Spleen (tissue), 7 donors: ENCODE data around the gene EDDM3A.

Experiments
- POLR2A ChIP-seq, 3 donors: fragments of 450-650 bp; IDR thresholded peaks; one replicate each; pipeline ENCODE4 v1.5.1; 2017; ENCODE audit warnings: antibody characterized with exemption in 3 of 3, mild to moderate bottlenecking in 1 of 3
- TF ChIP-seq, protein P1 (sequence below), 11 experiments: fragments of 200-600 bp in 7 of 11; fragments of 450-650 bp in 4 of 11; sonication (generic) in 4 of 11; IDR thresholded peaks in 8 of 11; conservative IDR thresholded peaks in 3 of 11; 1 replicate in 7 of 11; 2 replicates in 4 of 11; pipeline versions ENCODE4 v1.4.0 to v1.8.0; 2016 to 2021; ENCODE audit warnings: antibody characterized with exemption in 11 of 11, inconsistent platforms in 4 of 11, mild to moderate bottlenecking in 1 of 11
- donor health status: DM: no; HTN: no; CAD: no; lungs with moderate emphysema.
- donor health status: DM: no; HTN: no; CAD: no.
- donor health status: DM: no; HTN: no; CAD: no.

DNA sequence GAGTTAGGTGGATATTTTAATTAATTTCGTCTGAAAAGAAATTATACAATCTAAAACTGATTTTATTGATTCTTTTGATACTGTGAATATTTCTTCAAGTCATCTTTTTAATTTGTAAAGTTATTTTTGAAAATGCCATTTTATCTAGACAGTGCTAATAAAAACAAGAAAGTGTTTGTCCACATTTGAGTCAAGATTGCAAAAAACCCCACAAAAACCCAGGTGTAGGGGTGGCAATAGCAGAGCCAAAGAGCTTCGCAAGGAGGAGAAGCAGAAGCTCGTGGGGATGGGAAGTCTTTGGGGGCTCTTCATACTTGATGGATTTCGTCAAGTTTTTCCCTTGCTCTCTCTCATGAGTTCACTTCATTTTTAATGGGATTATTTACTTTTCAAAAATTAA is 41.3 kb downstream of the EDDM3A start:
- TF ChIP-seq POLR2A (IDR thresholded peaks at IDR 0.05): no peak
- TF ChIP-seq, protein P1, sequence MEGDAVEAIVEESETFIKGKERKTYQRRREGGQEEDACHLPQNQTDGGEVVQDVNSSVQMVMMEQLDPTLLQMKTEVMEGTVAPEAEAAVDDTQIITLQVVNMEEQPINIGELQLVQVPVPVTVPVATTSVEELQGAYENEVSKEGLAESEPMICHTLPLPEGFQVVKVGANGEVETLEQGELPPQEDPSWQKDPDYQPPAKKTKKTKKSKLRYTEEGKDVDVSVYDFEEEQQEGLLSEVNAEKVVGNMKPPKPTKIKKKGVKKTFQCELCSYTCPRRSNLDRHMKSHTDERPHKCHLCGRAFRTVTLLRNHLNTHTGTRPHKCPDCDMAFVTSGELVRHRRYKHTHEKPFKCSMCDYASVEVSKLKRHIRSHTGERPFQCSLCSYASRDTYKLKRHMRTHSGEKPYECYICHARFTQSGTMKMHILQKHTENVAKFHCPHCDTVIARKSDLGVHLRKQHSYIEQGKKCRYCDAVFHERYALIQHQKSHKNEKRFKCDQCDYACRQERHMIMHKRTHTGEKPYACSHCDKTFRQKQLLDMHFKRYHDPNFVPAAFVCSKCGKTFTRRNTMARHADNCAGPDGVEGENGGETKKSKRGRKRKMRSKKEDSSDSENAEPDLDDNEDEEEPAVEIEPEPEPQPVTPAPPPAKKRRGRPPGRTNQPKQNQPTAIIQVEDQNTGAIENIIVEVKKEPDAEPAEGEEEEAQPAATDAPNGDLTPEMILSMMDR (IDR thresholded peaks at IDR 0.05 in 8 of 11, conservative IDR thresholded peaks at IDR 0.05 in 3 of 11): no peak
